GM19463 (cell line): Measurements from ENCODE around the gene C17orf78.
"Not testable (repeated sequence)": the region's sequence is repeated elsewhere in the genome, so short reads cannot be mapped to it uniquely, and the experiment has no call there.

ENCODE experiments used
- ATAC-seq: cut with Tn5 transposase; IDR thresholded peaks from one replicate; pipeline ENCODE4 v1.9.1; 2021; ENCODE audit warnings: mild to moderate bottlenecking, moderate library complexity; ENCODE audit not compliant: unreplicated experiment

Gene C17orf78

GRCh38 chr17:37430051-37430627 is 54.4 kb downstream of the C17orf78 start:
- ATAC-seq, result no peak

- no peak for ATAC-seq
These were observed 56.9 kb downstream of the C17orf78 start for GRCh38 chr17:37432671-37433070.

- no peak for ATAC-seq
These were observed 62.4 kb downstream of the C17orf78 start for GRCh38 chr17:37438141-37438540.

GRCh38 chr17:37440424-37440823 is 64.6 kb downstream of the C17orf78 start:
- no peak for ATAC-seq

- not testable (repeated sequence) for ATAC-seq
These were observed 65.7 kb downstream of the C17orf78 start for GRCh38 chr17:37441369-37442014.
